Airway epithelial cell (primary cell): ENCODE data around the gene ANKRD13B. TPM values are rescaled to one million over a fixed set of nuclear protein-coding genes. Genes with fewer than 3 reads are reported as not detected.

ENCODE experiments used
- total RNA-seq: library from RNA; depleted of rRNA; stranded (reverse); fragments of >200 nt; gene quantifications from 2 replicates; pipeline ENCODE4 v1.2.3, GENCODE V29; 2015

The ANKRD13B gene
- 8.6 and 17.5 TPM in 2 replicates for total RNA-seq

DNA sequence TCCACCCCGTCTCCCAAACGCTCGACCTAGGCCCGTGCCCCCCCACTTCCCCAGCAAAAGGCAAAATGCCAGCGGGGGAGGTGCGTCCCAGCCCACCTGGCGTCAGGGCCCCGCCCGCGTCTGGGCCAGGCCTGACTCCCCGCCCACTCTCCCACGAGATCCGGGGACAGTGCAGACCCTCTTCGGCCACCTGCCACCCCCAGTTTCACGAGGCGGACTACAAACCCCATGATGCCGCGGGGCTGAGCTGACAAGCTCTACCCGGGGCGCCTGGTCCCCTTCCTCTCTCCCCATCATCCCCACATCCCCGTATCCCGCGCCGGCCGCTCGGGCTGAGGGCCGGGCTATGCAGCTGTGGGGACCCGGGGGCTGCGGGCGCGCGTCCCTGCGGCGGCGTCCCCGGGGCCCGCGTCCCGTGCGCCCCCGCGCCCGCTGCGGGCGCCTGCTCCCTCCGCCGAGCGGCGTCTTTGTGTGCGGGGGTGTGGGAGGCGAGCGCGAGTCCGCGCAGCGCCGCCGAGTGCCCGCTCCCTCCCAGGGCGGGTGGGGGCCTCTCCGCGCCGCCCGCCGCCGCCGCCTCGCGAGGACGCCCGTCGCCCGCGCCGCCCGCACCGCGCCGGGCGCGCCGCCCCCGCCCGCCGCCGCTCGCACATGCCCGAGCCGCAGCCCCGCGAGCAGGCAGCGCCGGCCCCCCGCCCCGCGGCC is at the start of gene ANKRD13B:
Gene ANKRD13B, plus strand, starts transcription at position 283 of the 702 bp plus-strand sequence. CDS start 490 bp downstream, outside the sequence.

DNA sequence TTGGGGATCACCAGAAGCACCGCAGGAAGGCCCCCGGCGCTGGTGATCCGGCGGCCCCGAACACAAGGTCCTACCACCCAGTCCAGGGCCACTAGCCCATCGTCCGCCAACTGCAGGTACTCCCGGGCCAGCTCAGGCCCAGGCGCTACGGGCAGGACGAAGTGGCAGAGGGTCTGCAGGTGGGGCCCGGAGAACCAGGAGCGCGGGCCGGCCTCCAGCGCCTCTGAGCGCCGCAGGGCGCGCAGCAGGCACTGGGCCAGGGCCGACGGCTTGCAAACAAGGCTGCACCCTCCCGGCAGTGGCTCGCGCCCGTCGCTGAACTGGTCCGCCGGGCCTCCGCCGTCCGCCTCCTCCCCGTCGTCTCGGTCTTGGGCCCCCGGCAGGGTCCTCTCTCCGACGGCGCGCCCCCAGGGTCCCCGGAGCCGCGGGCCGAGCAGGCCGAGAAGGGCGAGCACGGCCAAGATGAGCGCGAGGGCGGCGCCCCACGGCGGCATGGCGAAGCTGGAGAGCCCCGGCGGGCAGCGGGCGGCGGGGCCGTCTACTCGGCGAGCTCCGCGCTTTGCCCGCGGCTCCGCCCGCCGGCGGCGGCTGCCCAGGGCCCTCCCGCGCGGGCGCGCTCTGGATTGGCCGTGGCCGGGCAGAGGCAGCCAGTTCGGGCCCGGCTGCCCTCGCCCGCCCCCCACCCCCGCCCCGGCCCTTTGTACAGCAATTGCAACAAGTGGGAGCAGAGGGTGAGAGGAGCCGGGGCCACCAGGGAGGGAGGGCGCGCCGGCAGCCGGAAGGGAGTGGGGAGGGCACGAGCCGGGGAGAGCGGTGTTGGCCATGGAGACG is 26.2 kb upstream of the ANKRD13B start, which contains the start of gene ABHD15:
Gene ABHD15, minus strand, starts transcription at position 565 of the 831 bp plus-strand sequence. Its CDS starts 71 bp downstream, at position 494.

DNA sequence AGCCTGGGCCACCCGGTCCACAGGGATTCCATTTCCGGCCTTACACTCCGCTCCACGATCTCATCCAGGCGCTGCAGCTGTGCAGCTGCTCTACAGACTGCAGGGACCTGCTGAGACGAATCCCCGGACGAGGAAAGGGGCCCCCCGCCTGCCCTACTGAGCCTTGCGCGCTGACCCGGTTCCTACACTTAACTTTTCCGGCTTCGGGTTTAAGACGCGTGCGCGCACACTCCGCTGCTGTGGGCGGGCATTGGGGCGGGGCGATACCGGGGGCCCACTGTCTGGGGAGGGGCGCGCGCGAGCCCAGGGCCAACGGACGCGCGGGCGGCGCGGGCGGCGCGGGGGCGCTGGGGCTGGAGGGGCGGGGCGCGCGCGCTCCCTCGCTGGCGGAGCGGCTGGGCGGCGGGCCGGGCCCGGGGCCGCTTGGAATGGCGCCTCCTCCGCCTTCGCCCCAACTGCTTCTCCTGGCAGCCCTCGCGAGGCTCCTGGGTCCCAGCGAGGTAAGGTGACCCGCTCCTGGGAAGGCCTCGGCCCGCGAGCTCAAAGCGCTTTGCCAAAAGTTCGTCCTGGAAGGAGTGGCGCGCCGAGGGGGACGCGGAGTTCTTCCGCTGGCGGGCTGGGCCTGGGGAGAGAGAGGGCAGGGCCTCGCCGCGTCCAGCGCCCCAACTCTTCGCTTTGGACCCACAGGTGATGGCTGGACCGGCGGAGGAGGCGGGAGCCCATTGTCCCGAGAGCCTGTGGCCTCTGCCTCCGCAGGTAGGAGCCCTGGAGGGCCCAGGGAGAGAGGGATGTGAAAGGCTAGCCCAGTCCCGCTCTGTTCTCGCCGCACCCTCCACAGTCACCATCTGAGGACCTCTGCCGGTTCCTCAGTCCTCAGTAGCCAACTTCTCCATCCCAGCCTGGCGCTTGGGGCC is 24.3 kb upstream of the ANKRD13B start, which contains the start of gene TP53I13:
Gene TP53I13, plus strand, starts transcription at position 371 of the 914 bp plus-strand sequence. Its CDS starts 58 bp downstream, at position 429.

DNA sequence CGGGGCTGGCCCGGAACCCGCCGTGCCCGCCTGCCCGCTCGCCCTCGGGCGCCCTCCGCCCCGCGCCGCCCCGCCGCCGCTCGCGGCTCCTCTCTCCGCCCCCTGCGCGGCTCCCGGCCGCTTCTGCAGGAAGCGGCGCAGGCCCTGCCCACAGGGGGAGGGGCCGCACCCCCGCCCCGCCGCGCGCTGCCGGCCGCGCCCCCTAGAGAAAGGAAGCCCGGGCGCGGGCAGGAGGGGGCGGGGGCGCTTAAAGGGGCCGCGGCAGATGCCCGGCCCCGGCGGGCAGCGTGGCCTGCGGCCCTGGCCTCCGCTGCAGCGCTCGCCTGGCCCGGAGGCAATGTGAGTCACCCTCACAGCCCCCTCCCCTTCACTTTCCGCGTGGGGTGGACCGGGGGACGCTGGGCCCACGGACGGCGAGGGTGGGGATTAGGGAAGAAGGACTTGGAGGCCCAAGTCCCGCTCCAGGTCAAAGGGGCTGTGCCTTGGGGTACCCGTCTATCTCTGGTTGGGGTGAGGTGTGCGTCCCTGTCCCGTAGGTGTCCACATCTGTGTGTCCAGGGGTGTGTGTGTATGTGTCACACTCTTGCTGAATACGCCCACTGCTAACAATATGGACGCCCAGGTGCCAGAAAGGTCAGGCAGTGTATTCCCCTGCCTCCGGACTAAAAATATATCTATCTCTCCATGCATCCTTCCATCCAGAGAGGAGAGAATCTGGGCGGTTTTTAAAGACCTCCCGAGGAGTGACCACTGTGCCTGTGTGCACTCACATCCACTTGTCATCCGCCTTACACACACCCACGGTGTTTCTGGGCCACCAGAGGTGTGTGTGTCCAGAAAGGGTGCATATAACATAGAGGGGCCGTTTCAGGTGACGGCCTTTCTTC is 3.2 kb upstream of the ANKRD13B start, which contains the start of gene GIT1:
Gene GIT1, minus strand, starts transcription at position 125 of the 887 bp plus-strand sequence. CDS start 270 bp downstream, outside the sequence.

DNA sequence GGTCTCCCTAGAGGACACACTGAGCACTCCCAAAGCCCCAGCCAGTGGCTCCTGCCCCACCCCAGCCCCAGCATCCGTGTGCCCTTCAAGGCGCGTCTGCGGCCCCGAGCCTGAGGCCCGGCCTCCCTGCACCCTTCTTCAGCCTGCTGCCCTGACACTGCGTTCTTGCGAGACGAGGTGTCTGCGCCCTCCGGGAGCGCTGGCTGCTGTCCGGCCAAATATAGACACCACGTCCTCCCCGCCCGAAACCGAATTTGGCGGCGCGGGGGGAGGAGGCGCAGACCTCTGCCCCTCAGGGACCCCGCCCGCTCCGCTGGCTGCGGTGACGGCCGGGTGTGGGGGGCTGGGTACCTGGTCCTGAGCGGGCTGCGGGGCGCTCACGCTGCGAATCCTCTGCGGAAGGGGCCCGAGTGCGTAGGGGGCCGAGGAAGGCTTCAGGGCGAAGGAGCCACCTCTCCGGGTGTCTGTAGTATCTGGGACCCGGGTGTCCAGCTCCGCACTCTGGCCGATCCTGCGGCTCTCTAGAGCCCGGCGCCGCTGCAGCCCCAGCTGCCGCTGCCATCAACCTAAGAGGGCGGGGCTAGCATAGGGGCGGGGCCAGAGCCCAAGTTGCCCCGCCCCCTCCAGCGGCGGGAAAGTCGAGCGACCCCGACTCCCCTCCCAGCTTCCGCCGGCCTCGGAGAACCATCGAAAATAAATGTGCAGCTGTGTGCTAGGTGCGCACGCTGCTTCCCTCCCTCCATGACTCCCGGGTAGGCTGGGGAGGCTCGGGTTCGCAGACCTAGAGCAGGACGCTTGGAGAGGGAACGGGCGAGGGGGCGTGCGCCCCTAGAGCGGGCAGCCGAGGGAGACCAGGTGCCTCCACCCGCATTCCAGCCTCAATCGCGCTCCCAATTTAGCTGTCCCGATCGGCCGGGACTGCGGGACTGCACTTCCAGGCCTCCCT is 29.7 kb downstream of the ANKRD13B start, which contains the start of gene CORO6:
Gene CORO6, minus strand, starts transcription at position 576 of the 946 bp plus-strand sequence. CDS start 1,491 bp downstream, outside the sequence.

Other genes with a start within 250 kb of the ANKRD13B start
- gene TAOK1, start 202.8 kb upstream of the ANKRD13B start, total RNA-seq = 25.3 and 31.9 TPM in 2 replicates
- 7.1 and 7.7 TPM in 2 replicates for gene ABHD15, start 26.1 kb upstream of the ANKRD13B start, total RNA-seq
- gene TP53I13, start 24.4 kb upstream of the ANKRD13B start, total RNA-seq = 29.0 and 40.4 TPM in 2 replicates
- gene GIT1, start 3.5 kb upstream of the ANKRD13B start, total RNA-seq = 31.0 and 43.2 TPM in 2 replicates
- gene CORO6, start 29.8 kb downstream of the ANKRD13B start, total RNA-seq = 1.3 and 1.9 TPM in 2 replicates